Measurements from ENCODE around the gene APLN. TPM values are rescaled to one million over a fixed set of nuclear protein-coding genes. Genes with fewer than 3 reads are reported as not detected.

Gene APLN
- total and polyA plus RNA-seq, 3 donors from 2014 or later: 2.8 to 3.2 (median 3.1) TPM

- no peaks in the 10 kb centered on the region for H3K36me3 ChIP-seq (ENCODE audit: low read depth, missing control alignments)
- 80 to 83% methylated on average over 2 to 13 of the region's 13 CpGs for WGBS, 2 donors
- TF ChIP-seq, protein P1, sequence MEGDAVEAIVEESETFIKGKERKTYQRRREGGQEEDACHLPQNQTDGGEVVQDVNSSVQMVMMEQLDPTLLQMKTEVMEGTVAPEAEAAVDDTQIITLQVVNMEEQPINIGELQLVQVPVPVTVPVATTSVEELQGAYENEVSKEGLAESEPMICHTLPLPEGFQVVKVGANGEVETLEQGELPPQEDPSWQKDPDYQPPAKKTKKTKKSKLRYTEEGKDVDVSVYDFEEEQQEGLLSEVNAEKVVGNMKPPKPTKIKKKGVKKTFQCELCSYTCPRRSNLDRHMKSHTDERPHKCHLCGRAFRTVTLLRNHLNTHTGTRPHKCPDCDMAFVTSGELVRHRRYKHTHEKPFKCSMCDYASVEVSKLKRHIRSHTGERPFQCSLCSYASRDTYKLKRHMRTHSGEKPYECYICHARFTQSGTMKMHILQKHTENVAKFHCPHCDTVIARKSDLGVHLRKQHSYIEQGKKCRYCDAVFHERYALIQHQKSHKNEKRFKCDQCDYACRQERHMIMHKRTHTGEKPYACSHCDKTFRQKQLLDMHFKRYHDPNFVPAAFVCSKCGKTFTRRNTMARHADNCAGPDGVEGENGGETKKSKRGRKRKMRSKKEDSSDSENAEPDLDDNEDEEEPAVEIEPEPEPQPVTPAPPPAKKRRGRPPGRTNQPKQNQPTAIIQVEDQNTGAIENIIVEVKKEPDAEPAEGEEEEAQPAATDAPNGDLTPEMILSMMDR (IDR thresholded peaks at IDR 0.05): no peak
- no peak for TF ChIP-seq POLR2A (IDR thresholded peaks at IDR 0.05)
Measured at GRCh38 chrX:129646566-129647417, 8.0 kb downstream of the APLN start.

DNA sequence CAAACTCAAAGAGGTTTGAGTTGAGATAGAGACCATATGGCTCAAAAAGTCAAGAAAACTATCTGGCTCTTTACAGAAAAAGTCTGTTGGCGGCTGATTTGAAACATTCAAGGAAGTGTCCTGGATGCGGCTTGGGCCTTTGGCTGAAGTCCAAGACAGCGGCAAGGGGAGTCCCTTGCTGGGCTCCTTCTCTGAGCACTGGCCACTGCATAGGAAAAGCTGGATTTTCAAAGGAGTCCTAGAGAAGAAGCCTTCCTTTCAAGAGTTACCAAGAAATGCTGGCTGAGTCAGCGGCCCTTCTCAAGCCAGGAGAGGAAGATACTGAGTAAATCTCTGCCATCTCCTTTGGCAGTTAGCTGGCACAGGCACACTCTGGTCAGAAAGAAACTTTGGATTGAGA lies 12.1 kb downstream of the APLN start:
- no peaks in the 10 kb centered on the region for H3K9me3 ChIP-seq
- no peak overlapping the region for H3K4me3 ChIP-seq
- 43 to 71% methylated on average over 4 of the region's 4 CpGs for WGBS, 2 donors
- H3K4me1 ChIP-seq: no peaks in the 10 kb centered on the region
- H3K27ac ChIP-seq: no peak overlapping the region
- no peak for TF ChIP-seq POLR2A (IDR thresholded peaks at IDR 0.05)
- TF ChIP-seq, protein P1 (IDR thresholded peaks at IDR 0.05): no peak
- no peaks in the 10 kb centered on the region for H3K27me3 ChIP-seq
- intact Hi-C loops (cut with DNase I; ENCODE audit: low total_unique reads): no loop called here
- DNase-seq: peak; percentile 17
- H3K36me3 ChIP-seq (ENCODE audit: low read depth, missing control alignments): no peaks in the 10 kb centered on the region

More at GRCh38 chrX:129646566-129647417, 8.0 kb downstream of the APLN start:
- no peak overlapping the region for H3K4me3 ChIP-seq
- H3K9me3 ChIP-seq: no peaks in the 10 kb centered on the region
- no peaks in the 10 kb centered on the region for H3K27me3 ChIP-seq
- no peak for DNase-seq
- intact Hi-C loops (cut with DNase I; ENCODE audit: low total_unique reads): no loop called here
- H3K27ac ChIP-seq: no peak overlapping the region
- H3K4me1 ChIP-seq: no peaks in the 10 kb centered on the region

DNA sequence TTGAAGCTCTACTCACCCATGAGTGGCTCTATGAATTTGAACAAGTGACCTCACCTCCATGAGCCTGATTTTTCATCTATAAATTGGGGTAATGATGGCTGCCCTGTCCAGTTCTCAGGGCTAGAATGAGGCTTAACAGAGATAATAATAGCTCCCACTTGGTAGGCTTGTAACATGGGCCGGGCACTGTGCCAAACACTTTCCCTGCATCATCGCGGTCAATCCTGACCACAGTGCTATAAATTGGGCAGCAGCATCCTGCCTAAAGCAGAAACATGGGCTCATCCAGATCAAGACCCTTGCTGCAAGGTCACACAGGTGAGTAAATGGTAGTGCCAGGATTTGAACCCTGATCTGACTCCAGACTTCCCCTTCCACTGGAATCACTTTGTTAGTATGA lies 12.8 kb downstream of the APLN start:
- Histone ChIP-seq H3K27me3 (no peaks in the 10 kb centered on the region), H3K4me3 (no peak overlapping the region), H3K4me1 (no peaks in the 10 kb centered on the region), H3K27ac (no peak overlapping the region), H3K9me3 (no peaks in the 10 kb centered on the region), H3K36me3 (ENCODE audit: low read depth, missing control alignments) (no peaks in the 10 kb centered on the region)
- TF ChIP-seq POLR2A (IDR thresholded peaks at IDR 0.05): no peak
- TF ChIP-seq, protein P1 (IDR thresholded peaks at IDR 0.05): no peak
- DNase-seq: no peak
- intact Hi-C loops (cut with DNase I; ENCODE audit: low total_unique reads): no loop called here
- 49% methylated on average over 3 of the region's 3 CpGs; no CpG with 5 or more reads in 1 of the 2 donors for WGBS, 2 donors

- Histone ChIP-seq H3K36me3 (ENCODE audit: low read depth, missing control alignments) (no peaks in the 10 kb centered on the region), H3K4me3 (no peak overlapping the region), H3K9me3 (no peaks in the 10 kb centered on the region), H3K27me3 (no peaks in the 10 kb centered on the region), H3K27ac (no peak overlapping the region), H3K4me1 (no peaks in the 10 kb centered on the region)
- WGBS, 2 donors: 90 to 93% methylated on average over 2 to 3 of the region's 3 CpGs
- intact Hi-C loops (cut with DNase I; ENCODE audit: low total_unique reads): no loop called here
- no peak for DNase-seq
- TF ChIP-seq, protein P1 (IDR thresholded peaks at IDR 0.05): no peak
- TF ChIP-seq POLR2A (IDR thresholded peaks at IDR 0.05): no peak
Measured at GRCh38 chrX:129641469-129641868, 13.3 kb downstream of the APLN start.

GRCh38 chrX:129640737-129641136 lies 14.0 kb downstream of the APLN start:
- H3K9me3 ChIP-seq: no peaks in the 10 kb centered on the region
- TF ChIP-seq, protein P1 (IDR thresholded peaks at IDR 0.05): no peak
- H3K4me3 ChIP-seq: no peak overlapping the region
- H3K4me1 ChIP-seq: no peaks in the 10 kb centered on the region
- H3K27me3 ChIP-seq: no peaks in the 10 kb centered on the region
- H3K36me3 ChIP-seq (ENCODE audit: low read depth, missing control alignments): no peaks in the 10 kb centered on the region
- no peak for DNase-seq
- 100% methylated on average over 1 of the region's 1 CpG for WGBS, 2 donors
- no peak overlapping the region for H3K27ac ChIP-seq
- intact Hi-C loops (cut with DNase I; ENCODE audit: low total_unique reads): no loop called here

All from testis (tissue), 3 donors.